SK-N-SH treated with all-trans-retinoic acid at 6 μM for 48 hours (cell line): ENCODE results near the gene ABCA9.
"Not testable (repeated sequence)": the region's sequence is repeated elsewhere in the genome, so short reads cannot be mapped to it uniquely, and the experiment has no call there.

ENCODE experiments used
- ATAC-seq: fragments of 200-7000 bp; cut with Tn5 transposase; 3 replicates; pipeline ENCODE4 v1.9.1; 2020; ENCODE audit warnings: mild to moderate bottlenecking, moderate library complexity
- ARNTL ChIP-seq: fragments of 450-650 bp; formaldehyde crosslinking; IDR thresholded peaks from 2 replicates; pipeline ENCODE4 v1.5.0; 2020; ENCODE audit warnings: low read depth, mild to moderate bottlenecking, moderate library complexity, borderline replicate concordance
- BACH2 ChIP-seq: fragments of 250-450 bp; sonication (Bioruptor Pico); IDR thresholded peaks from 2 replicates; pipeline ENCODE4 v1.9.0; 2021; ENCODE audit warnings: mild to moderate bottlenecking, borderline replicate concordance
- CREB5 ChIP-seq: fragments of 250-450 bp; sonication (Bioruptor Pico); IDR thresholded peaks from 2 replicates; pipeline ENCODE4 v1.5.1; 2020; ENCODE audit warnings: low read depth, mild to moderate bottlenecking, moderate library complexity
- CSDC2 ChIP-seq: fragments of 250-450 bp; sonication (Bioruptor Pico); IDR thresholded peaks from 2 replicates; pipeline ENCODE4 v1.5.0; 2020; ENCODE audit warnings: mild to moderate bottlenecking, moderate library complexity
- CSRNP3 ChIP-seq: fragments of 250-450 bp; sonication (Bioruptor Pico); IDR thresholded peaks from 2 replicates; pipeline ENCODE4 v1.5.1; 2021; ENCODE audit warnings: mild to moderate bottlenecking, moderate library complexity
- ESRRG ChIP-seq: fragments of 250-450 bp; sonication (Bioruptor Pico); IDR thresholded peaks from 2 replicates; pipeline ENCODE4 v1.6.1; 2021; ENCODE audit warnings: mild to moderate bottlenecking
- GLIS3 ChIP-seq: fragments of 250-450 bp; sonication (Bioruptor Pico); IDR thresholded peaks from 2 replicates; pipeline ENCODE4 v1.5.0; 2020; ENCODE audit warnings: mild to moderate bottlenecking, moderate library complexity
- ISL1 ChIP-seq: fragments of 250-450 bp; sonication (Bioruptor Pico); IDR thresholded peaks from 2 replicates; pipeline ENCODE4 v2.1.2; 2022; ENCODE audit warnings: mild to moderate bottlenecking, moderate library complexity
- OSR1 ChIP-seq: fragments of 250-450 bp; sonication (Bioruptor Pico); IDR thresholded peaks from 2 replicates; pipeline ENCODE4 v1.8.0; 2022; ENCODE audit warnings: moderate library complexity, mild to moderate bottlenecking, inconsistent platforms
- PATZ1 ChIP-seq: fragments of 250-450 bp; sonication (Bioruptor Pico); IDR thresholded peaks from 2 replicates; pipeline ENCODE4 v1.8.0; 2020; ENCODE audit warnings: mild to moderate bottlenecking, moderate library complexity, borderline replicate concordance
- POU6F1 ChIP-seq: fragments of 250-450 bp; sonication (Bioruptor Pico); IDR thresholded peaks from 2 replicates; pipeline ENCODE4 v1.8.0; 2021; ENCODE audit warnings: low read depth, mild to moderate bottlenecking, moderate library complexity, borderline replicate concordance
- PPARA ChIP-seq: fragments of 250-450 bp; sonication (Bioruptor Pico); IDR thresholded peaks from 2 replicates; pipeline ENCODE4 v1.5.0; 2020; ENCODE audit warnings: mild to moderate bottlenecking, borderline replicate concordance
- RARB ChIP-seq: fragments of 250-450 bp; sonication (Bioruptor Pico); IDR thresholded peaks from 2 replicates; pipeline ENCODE4 v1.8.0; 2021; ENCODE audit warnings: mild to moderate bottlenecking, moderate library complexity
- SNAI2 ChIP-seq: fragments of 250-450 bp; sonication (Bioruptor Pico); IDR thresholded peaks from 2 replicates; pipeline ENCODE4 v1.5.0; 2020; ENCODE audit warnings: mild to moderate bottlenecking, moderate library complexity
- TCF4 ChIP-seq: fragments of 250-450 bp; sonication (Bioruptor Pico); IDR thresholded peaks from 2 replicates; pipeline ENCODE4 v1.8.0; 2021; ENCODE audit warnings: mild to moderate bottlenecking, moderate library complexity, borderline replicate concordance
- TSHZ2 ChIP-seq: fragments of 250-450 bp; sonication (Bioruptor Pico); IDR thresholded peaks from 2 replicates; pipeline ENCODE4 v1.5.0; 2020; ENCODE audit warnings: mild to moderate bottlenecking, moderate library complexity
- ZFP30 ChIP-seq: fragments of 450-650 bp; formaldehyde crosslinking; IDR thresholded peaks from 2 replicates; pipeline ENCODE4 v1.5.0; 2022; ENCODE audit warnings: mild to moderate bottlenecking, moderate library complexity
- ZNF70 ChIP-seq: fragments of 450-650 bp; formaldehyde crosslinking; IDR thresholded peaks from 2 replicates; pipeline ENCODE4 v1.5.0; 2020; ENCODE audit warnings: mild to moderate bottlenecking, moderate library complexity
- ZNF8 ChIP-seq: fragments of 450-650 bp; formaldehyde crosslinking; IDR thresholded peaks from 2 replicates; pipeline ENCODE4 v1.5.0; 2020; ENCODE audit warnings: mild to moderate bottlenecking, moderate library complexity

Gene ABCA9

GRCh38 chr17:68961214-68961882 is 99.4 kb downstream of the ABCA9 start (continued):
- no peak for TF ChIP-seq GLIS3 (CRISPR knock-in tag)
- TF ChIP-seq ZNF8 (CRISPR knock-in tag) = no peak
- TF ChIP-seq CSDC2 = no peak
- no peak for TF ChIP-seq PPARA
- TF ChIP-seq RARB (CRISPR knock-in tag) = no peak
- TF ChIP-seq ARNTL (CRISPR knock-in tag) = no peak
- TF ChIP-seq ESRRG (CRISPR knock-in tag) = no peak
- no peak for TF ChIP-seq BACH2
- TF ChIP-seq OSR1 (CRISPR knock-in tag) = no peak
- TF ChIP-seq, all 23 proteins: peak for 0

GRCh38 chr17:68959117-68959516 is 101.6 kb downstream of the ABCA9 start:
- ATAC-seq = not testable (repeated sequence)

GRCh38 chr17:68957944-68958343 is 102.8 kb downstream of the ABCA9 start:
- ATAC-seq = no peak
- TF ChIP-seq ZNF70 (CRISPR knock-in tag) (no peak), CSDC2 (no peak), GLIS3 (CRISPR knock-in tag) (no peak), SNAI2 (CRISPR knock-in tag) (no peak), TCF4 (no peak), BACH2 (no peak), ZFP30 (CRISPR knock-in tag) (no peak), POU6F1 (CRISPR knock-in tag) (no peak), ZNF8 (CRISPR knock-in tag) (no peak), OSR1 (CRISPR knock-in tag) (no peak), PATZ1 (CRISPR knock-in tag) (no peak), CSRNP3 (no peak), ARNTL (CRISPR knock-in tag) (no peak), CREB5 (CRISPR knock-in tag) (no peak)
- TF ChIP-seq, all 23 proteins: peak for 0

GRCh38 chr17:68955181-68955841 is 105.4 kb downstream of the ABCA9 start, which contains the start of gene ABCA8:
Gene ABCA8 (minus strand): TSS chr17:68955392. CDS start chr17:68942034, 13,358 bp downstream.
- no peak for TF ChIP-seq ISL1
- ATAC-seq = peak; percentile 80

GRCh38 chr17:68954146-68954896 is 106.4 kb downstream of the ABCA9 start:
- no peak for TF ChIP-seq ZFP30 (CRISPR knock-in tag)
- TF ChIP-seq ZNF70 (CRISPR knock-in tag) = no peak
- no peak for TF ChIP-seq PATZ1 (CRISPR knock-in tag)
- no peak for TF ChIP-seq SNAI2 (CRISPR knock-in tag)
- no peak for TF ChIP-seq CSRNP3
- TF ChIP-seq OSR1 (CRISPR knock-in tag) = no peak
- no peak for TF ChIP-seq TSHZ2 (CRISPR knock-in tag)
- no peak for TF ChIP-seq ESRRG (CRISPR knock-in tag)
- no peak for TF ChIP-seq CSDC2
- no peak; the same call in 2 of the 3 replicates for ATAC-seq
